Fibroblast of peridontal ligament (primary cell): ENCODE results near the gene GPR83.
"Not testable (repeated sequence)": the region's sequence is repeated elsewhere in the genome, so short reads cannot be mapped to it uniquely, and the experiment has no call there.

Source experiments
- DNase-seq: peaks from one replicate; pipeline ENCODE4 v3.0.0-alpha.2; 2010; ENCODE audit errors: extremely low read depth

Gene GPR83

DNA sequence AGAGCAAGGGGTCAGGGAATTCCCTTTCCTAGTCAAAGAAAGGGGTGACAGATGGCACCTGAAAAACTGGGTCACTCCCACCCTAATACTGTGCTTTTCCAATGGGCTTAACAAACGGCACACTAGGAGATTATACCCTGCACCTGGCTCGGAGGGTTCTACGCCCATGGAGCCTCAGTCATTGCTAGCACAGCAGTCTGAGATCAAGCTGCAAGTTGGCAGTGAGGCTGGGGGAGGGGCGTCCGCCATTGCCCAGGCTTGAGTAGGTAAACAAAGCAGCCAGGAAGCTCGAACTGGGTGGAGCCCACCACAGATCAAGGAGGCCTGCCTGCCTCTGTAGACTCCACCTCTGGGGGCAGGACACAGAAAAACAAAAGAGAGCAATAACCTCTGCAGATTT is 30.6 kb downstream of the GPR83 start:
- DNase-seq, result not testable (repeated sequence)

- DNase-seq, result not testable (repeated sequence)
Observed at GRCh38 chr11:94350850-94351563, 50.2 kb downstream of the GPR83 start.

- DNase-seq, result not testable (repeated sequence)
Observed at GRCh38 chr11:94346311-94346710, 54.9 kb downstream of the GPR83 start.

GRCh38 chr11:94343495-94343894 is 57.7 kb downstream of the GPR83 start:
- no peak for DNase-seq

DNA sequence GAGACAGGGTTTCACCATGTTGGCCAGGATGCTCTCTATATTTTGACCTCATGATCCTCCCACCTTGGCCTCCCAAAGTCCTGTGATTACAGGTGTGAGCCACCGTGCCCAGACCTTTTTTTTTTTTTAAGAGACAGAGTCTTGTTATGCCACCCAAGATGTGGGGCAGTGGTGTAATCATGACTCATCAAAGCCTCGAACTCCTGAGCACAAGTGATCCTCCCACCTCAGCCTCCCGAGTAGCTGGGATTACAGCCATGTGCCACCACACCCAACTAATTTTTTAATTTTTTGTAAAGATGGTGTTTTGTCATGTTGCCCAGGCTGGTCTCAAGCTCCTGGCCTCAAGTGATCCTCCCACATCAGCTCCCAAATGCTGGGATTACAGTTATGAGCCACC is 59.0 kb downstream of the GPR83 start:
- DNase-seq, result no peak

- DNase-seq, result no peak
Observed at GRCh38 chr11:94338651-94339050, 62.6 kb downstream of the GPR83 start.

DNA sequence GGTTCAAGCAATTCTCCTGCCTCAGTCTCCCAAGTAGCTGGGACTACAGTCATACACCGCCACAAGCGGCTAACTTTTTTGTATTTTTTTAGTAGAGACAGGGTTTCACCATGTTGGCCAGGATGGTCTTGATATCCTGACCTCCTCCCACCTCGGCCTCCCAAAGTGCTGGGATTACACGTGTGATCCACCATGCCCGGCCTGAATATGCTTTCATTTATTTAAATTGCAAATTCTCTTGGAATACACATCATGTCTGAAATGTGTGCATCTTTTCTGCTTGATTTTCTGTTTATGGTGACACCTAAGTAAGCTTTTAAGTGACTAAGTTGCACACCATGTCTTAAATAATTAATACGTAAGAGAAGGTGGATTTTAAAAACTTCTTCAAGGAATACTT is 65.2 kb downstream of the GPR83 start:
- no peak for DNase-seq

GRCh38 chr11:94332814-94333213 is 68.4 kb downstream of the GPR83 start:
- DNase-seq, result no peak

DNA sequence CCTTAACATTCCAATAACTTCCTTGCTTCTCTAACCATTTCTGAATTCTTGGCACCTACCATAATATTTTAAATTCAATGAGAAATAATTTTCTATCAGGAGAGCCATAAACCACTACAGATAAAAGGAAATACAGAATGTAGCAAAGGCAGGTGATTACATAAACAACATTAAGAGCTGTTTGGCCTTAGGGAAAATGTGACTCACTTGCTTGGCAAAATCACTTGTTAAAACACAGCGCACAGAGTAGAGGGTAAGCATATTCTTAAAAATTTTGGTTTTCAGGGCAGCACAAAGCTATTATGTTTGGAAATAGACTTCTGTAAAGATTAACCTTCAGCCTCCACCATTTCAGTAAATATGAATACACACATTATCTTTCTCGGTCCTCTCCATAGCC is 70.4 kb downstream of the GPR83 start:
- DNase-seq, result no peak

- no peak for DNase-seq
Observed at GRCh38 chr11:94329501-94329900, 71.7 kb downstream of the GPR83 start.

DNA sequence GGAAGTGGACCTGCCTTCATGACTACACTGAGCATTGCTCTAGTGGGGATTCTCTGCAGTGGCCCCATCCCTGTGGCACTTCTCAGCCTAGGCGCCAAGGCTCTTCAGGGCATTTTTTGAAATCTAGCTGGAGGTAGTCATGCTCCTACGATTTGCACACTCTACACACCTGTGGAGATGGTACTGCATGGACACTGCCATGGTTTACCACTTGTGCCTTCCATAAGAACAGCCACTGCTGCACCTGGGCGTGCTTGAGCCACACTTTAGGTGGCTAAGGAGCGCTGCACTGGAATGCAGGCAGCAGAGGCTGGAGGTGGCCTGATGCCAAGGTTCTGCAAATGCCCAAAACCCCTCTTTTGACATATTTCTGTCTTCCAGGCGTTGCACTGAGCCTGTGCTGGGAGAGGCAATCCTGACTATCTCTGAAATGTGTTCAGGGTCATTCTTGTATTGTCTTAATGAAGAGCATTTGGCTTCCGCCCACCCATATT is 72.6 kb downstream of the GPR83 start:
- no peak for DNase-seq
